Fibroblast of skin of back (primary cell): ENCODE results near the gene CWC27.

Source experiments
- DNase-seq: peaks from one replicate; pipeline ENCODE4 v3.0.0-alpha.2; 2013

Gene CWC27

GRCh38 chr5:64980176-64980575, 211.4 kb downstream of the CWC27 start:
- no peak for DNase-seq

GRCh38 chr5:64987768-64988167, 219.0 kb downstream of the CWC27 start:
- DNase-seq, result no peak

- DNase-seq, result no peak
These were observed 240.5 kb downstream of the CWC27 start for GRCh38 chr5:65009207-65009606.

GRCh38 chr5:65010841-65011240, 242.1 kb downstream of the CWC27 start:
- no peak for DNase-seq

DNA sequence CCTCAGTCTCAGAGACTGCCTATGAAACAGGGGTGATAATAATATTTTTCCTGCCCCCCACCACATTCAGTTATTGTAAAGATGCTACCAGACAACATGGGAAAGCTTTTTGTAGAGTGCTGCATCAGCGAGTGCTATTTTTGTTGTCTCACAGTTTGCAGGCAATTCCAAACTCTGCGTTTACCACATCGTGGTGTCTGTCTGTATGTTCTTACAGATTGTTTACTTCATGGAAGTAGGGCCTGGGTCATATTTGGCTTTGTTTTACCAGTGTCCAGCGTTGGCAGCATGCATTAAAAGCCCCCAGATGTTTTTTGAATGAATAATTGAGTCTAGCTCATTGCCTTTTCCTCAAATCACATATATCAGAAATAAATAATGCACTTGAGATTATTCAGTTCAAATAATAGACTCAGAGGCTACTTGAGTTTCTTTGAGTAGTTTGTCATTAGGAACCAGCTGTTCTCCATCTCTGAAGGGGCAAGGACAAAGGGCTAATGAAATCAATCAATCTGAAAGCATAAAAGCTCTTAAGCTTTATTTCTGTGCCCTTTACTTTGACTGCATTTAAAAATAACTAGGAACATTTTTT, 243.7 kb downstream of the CWC27 start:
- DNase-seq, result no peak

DNA sequence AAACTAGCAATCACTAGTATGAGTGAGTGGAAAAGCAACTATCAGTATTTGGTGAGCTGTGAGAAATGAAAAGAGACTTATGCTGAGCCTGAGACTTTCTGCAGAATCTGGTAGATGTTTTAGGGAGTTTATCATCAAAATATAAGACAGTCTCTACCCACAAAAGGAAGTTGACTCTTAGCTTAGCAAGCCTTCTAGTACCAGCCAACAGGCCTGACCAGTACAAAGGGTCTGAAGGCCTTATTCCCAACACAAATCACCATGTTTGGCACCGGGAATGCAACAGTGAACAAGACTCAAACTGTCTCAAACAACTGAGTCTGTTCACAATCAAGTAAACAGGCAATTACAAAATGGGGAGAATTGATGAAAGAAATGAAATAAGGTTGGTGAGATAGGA, 244.4 kb downstream of the CWC27 start:
- peak; percentile 22 for DNase-seq

- DNase-seq, result no peak
These were observed 246.0 kb downstream of the CWC27 start for GRCh38 chr5:65014769-65015168.

DNA sequence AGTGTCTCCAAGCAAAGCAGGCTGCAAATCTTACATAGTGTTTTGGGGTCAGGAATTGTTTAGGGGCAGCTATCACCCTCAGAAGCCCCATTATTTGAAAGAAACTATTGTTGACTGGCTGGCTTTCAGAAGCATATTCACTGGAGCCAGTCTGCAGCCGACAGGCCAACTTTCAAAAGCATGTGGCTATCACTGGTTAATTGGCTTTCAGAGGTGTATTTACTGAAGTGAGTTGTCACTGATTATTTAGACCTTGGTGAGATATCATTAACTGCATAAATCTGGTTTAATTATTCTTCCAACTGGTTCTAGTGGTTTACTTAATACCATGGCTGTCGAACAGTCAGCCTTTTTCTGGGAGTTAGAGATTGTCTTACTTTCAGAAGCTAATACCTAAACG, 247.0 kb downstream of the CWC27 start:
- no peak for DNase-seq

DNA sequence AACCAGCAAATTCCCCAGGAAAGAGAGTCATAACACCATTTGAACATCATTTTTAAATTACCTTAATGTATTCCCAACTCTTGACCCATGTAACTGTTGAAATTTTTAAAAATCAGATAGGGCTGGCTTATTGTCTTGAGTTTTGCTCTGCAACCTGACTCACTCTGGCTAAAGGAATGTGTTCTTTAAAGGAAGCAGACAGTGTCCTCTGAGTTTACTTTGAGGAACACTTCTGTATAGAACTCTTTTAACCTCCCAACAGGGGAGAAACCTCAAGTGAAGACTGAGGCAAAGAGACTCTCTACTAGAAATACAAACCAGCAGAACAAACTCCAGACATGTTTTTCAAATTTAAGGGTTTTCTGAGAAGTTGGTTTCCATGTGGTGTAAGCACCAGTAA, 248.9 kb downstream of the CWC27 start:
- peak; percentile 45 for DNase-seq

DNA sequence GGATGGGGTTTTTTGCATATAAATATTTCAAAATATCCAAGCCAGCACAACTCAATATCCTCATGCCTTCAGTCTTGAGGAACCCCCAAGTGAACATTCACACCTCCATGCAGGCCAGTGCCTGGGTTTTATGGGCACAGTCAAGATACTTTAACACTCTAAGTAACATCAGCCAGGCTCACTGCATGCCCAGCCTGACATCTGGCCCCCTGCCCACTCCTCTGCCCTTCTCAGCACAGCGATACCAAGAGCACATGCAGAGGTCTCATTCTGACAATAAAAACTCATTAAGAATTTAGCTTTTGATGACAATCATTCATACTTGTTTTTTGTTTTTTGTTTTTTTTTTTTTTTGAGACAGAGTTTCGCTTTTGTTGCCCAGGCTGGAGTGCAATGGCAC, 250.0 kb downstream of the CWC27 start:
- DNase-seq, result no peak

- DNase-seq, result no peak
These were observed 251.8 kb downstream of the CWC27 start for GRCh38 chr5:65020492-65020891.

DNA sequence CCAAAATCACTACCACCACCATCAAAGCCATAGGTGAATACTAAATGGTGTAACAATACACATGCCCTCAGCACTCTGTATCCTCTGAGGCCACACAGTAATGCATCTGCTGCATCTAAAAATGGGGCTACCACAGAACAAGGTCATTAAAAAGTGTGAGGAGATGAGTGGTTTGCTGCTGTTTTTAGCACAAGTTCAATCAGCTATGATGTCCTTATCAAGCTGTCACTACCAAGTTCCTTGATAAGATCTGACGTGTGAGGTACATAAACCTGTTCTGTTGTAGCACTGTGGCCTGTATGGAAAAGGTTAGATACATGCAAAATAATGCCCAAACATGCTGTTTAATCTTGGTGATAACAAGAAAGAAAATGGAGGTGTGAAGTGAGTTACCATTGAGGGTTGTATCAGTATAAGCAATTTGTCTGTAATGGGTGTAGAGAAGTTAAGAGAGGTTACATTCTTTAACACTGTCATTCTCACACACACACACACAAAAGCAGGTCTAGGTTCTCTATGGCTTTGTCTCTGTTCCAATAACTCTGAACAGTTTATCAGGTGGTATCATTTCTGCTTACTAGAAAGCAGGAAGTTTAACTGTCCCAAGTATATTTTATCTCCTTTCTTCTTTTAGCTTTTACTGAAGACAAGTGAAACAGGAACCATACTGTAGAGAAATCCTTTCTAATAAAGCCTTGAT, 252.9 kb downstream of the CWC27 start:
- DNase-seq, result no peak

DNA sequence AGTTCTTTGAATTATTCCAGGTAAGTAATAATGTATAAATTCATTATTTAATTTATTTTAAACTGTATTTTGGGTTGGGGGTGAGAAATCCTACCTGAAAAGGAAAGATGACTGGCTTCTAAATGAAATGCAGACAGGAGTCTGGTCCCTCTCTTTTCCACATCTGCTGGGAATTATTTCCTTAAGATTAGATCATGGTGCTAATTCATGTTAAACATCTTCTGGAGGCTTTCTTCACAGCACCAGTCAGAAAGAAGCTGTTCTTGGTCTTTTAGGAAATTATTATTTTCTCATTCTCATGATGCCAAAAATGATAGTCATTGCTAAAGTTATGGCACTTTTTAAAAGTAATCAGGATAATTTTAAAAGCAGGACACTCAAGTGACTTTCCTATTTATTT, 254.2 kb downstream of the CWC27 start:
- no peak for DNase-seq

DNA sequence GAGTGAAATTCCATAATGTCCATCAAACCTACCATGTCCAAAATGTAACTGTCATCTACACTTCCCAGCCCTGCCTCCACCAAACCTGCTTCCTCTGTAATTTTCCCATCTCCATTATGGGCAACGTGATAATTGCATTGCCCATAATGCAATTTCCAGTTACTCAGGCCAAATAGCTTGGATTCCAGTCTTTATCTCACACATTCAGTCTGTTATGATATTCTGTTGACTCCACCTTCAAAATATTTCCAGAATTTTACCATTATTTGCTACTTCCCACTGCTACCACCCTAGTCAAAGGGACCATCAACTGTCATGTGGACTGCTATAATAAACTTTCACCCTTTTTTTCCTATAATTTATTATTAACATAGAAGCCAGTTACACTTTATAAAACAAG, 256.0 kb downstream of the CWC27 start:
- peak; percentile 46 for DNase-seq

- DNase-seq, result no peak
These were observed 258.3 kb downstream of the CWC27 start for GRCh38 chr5:65026816-65027548.

- no peak for DNase-seq
These were observed 260.4 kb downstream of the CWC27 start for GRCh38 chr5:65029178-65029577.

DNA sequence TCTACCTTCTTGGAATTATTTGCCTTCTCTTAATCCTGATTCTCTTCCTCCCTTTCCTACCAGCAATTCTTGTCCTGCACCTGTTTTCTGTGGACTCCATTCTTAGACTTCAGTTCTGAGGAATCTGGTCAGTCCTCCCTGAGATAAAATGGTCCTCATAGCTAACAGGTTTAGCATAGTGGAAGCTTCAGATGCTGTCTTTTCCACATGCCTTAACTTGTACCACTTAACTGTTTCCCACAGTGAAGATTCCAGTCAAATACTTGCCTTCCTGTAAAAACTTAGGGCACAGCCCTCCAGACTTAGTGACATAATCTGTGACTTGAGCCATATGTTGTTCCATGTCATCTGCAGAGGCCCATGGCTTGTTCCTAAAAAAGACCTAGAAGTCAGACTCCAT, 261.3 kb downstream of the CWC27 start:
- no peak for DNase-seq

GRCh38 chr5:65032250-65032649, 263.5 kb downstream of the CWC27 start:
- DNase-seq, result peak; percentile 79

DNA sequence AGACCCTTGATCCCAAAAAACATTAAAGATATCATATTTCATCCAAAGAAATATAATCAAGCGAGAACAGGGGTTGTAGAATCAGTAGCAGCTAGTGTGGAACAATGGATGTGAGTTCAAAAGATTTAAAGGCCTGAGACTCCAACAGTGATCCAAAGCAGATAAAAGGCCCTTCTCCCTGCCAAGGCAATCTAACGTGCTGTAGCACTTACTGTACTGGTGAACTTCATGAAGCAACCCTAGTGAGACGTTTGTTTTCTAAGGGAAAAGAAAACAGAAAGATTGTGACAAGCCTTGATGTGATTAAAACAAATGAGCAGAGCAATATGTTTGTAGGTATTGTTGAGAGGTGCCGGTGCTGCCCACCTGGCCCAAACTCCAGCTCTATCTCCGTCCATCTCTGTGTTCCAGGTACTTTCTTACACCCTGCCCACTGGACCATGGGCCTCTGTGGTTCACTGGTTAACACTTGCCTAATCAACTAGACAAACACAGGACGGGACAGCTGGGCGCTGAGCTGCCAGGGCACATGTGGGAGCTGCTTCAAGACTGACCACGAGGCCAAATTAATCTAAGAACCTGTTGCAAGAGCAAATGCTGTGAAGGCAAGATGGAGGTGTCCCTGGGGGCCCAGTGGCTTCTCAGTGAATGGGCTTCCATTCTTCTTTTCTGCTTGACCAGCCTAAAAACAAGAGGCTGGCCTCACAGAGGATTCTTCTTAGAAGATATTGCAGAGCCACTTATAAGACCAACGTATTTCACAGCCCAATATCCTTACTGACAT, 265.5 kb downstream of the CWC27 start:
- DNase-seq, result no peak

DNA sequence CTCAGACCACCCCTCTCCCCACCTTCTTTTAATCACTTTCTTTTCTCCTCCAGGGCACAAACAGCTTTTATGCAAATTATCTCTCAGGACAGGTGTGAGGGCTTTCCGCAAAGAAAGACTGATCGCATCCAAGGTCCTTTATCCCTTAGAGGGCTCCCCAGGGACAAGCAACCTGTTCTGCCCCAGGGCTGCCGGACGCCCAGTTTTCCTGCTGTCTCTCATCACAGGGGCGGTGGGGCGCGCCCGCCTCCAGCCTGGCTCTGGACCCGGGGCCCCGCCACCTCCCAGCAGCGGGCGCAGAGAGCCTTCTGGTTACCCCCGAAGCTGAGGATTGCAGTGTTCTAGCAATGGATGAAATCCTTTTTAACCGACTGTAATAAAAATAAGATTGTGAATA, 266.1 kb downstream of the CWC27 start:
- DNase-seq, result no peak

DNA sequence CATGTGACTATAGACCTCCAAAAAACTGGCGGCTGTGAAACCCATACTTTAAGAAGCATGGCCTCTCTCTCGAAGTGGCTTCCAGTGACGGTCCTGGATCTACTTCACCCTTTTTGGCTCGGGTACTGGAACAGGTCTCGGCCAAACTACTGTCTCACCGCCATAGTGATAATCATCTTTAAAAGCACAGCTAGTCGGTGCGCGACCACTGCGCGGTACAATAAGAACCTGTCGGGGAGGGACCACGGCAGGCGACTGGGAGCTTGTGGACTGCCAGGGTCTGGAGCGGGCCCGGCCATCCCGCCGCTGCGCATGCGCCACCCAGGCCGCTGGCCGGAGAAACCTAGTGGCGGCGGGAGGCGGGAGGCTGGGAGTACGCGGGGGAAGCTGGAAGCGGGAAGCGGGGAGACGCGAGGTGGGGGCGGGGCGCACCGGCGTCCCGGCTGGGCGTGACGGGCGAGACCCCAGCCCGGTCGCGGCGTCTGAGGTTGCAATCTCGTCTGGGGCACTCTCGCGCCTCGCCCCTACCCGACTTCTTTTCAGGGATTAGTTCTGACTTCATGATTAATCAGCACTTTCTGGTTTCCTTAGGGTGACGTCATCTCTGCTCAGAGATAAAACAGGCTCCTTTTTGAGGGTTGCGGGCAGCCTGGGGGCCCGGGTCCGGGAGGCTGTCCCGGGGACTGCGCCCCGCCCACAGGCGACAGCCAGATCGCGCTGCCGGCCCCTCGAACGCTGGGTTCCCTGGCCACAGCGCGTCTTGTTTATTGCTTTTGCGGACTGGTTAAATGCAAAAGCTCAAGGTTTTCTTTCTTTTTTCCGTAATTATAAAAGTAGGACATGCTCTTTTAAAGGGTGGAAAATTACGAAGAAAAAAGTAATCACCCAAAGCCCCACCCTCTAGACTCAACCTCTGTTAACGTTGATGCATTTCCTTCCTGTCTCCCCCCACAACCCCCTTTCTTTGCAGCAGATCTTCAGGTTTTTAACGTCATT, 266.8 kb downstream of the CWC27 start:
- peak; percentile 95 for DNase-seq
